T47D (cell line): ENCODE measurements around the gene DCBLD2.
"Not testable (repeated sequence)": the region's sequence is repeated elsewhere in the genome, so short reads cannot be mapped to it uniquely, and the experiment has no call there.

Experiments used
- DNase-seq, 2 experiments: peaks; one replicate each; pipeline versions ENCODE4 v3.0.0 to v3.0.0-alpha.2; 2011 to 2012; ENCODE audit warnings: low read depth in 1 of 2, low spot score in 1 of 2
- JUND ChIP-seq: IDR thresholded peaks from 2 replicates; pipeline ENCODE4 v1.6.1; 2012; ENCODE audit warnings: low read depth
- in situ Hi-C: cut with HindIII; loops from 2 replicates; pipeline ENCODE4 v1.10.0; 2016; ENCODE audit warnings: low sequenced_read_pairs, low pct_unique_long_range_greater_than_20kb

Gene DCBLD2

GRCh38 chr3:98843266-98843959 lies 58.1 kb downstream of the DCBLD2 start:
- in situ Hi-C loops: no loop called here

GRCh38 chr3:98839846-98840245 lies 61.6 kb downstream of the DCBLD2 start:
- DNase-seq: no peak
- in situ Hi-C loops: no loop called here
- no peak for TF ChIP-seq JUND

More at GRCh38 chr3:98843266-98843959, 58.1 kb downstream of the DCBLD2 start:
- no peak for TF ChIP-seq JUND
- no peak for DNase-seq

- DNase-seq, in situ Hi-C loops: not testable (repeated sequence)
Observed at GRCh38 chr3:98831060-98831459, 70.4 kb downstream of the DCBLD2 start.

GRCh38 chr3:98829246-98829832 lies 72.2 kb downstream of the DCBLD2 start:
- DNase-seq: no peak
- in situ Hi-C loops: no loop called here
- TF ChIP-seq JUND: no peak

GRCh38 chr3:98827221-98827920 lies 74.1 kb downstream of the DCBLD2 start:
- DNase-seq: no peak
- in situ Hi-C loops: no loop called here
- TF ChIP-seq JUND: no peak

- TF ChIP-seq JUND: no peak
- no peak for DNase-seq
- in situ Hi-C loops: no loop called here
Observed at GRCh38 chr3:98826126-98826525, 75.4 kb downstream of the DCBLD2 start.

GRCh38 chr3:98824256-98824655 lies 77.2 kb downstream of the DCBLD2 start:
- no peak for DNase-seq
- in situ Hi-C loops: no loop called here

GRCh38 chr3:98823791-98824190 lies 77.7 kb downstream of the DCBLD2 start:
- TF ChIP-seq JUND: no peak
- in situ Hi-C loops: no loop called here
- no peak for DNase-seq

More at GRCh38 chr3:98824256-98824655, 77.2 kb downstream of the DCBLD2 start:
- no peak for TF ChIP-seq JUND

GRCh38 chr3:98821063-98821462 lies 80.4 kb downstream of the DCBLD2 start:
- DNase-seq: no peak
- in situ Hi-C loops: no loop called here
- no peak for TF ChIP-seq JUND

GRCh38 chr3:98817547-98818041 lies 83.9 kb downstream of the DCBLD2 start:
- no peak for TF ChIP-seq JUND
- DNase-seq: peak; percentile 37 to 59
- in situ Hi-C loops: no loop called here

- no peak for TF ChIP-seq JUND
- DNase-seq: no peak
- in situ Hi-C loops: no loop called here
Observed at GRCh38 chr3:98814817-98815420, 86.6 kb downstream of the DCBLD2 start.

GRCh38 chr3:98812851-98813374 lies 88.6 kb downstream of the DCBLD2 start:
- DNase-seq: peak; percentile 28 to 70
- TF ChIP-seq JUND: no peak
- in situ Hi-C loops: no loop called here
